DMS79 (cell line): ENCODE measurements around the gene NOTUM.

Source experiments
- DNase-seq: peaks from one replicate; lab custom pipeline; 2025; lab: John Stamatoyannopoulos, UW

Gene NOTUM

DNA sequence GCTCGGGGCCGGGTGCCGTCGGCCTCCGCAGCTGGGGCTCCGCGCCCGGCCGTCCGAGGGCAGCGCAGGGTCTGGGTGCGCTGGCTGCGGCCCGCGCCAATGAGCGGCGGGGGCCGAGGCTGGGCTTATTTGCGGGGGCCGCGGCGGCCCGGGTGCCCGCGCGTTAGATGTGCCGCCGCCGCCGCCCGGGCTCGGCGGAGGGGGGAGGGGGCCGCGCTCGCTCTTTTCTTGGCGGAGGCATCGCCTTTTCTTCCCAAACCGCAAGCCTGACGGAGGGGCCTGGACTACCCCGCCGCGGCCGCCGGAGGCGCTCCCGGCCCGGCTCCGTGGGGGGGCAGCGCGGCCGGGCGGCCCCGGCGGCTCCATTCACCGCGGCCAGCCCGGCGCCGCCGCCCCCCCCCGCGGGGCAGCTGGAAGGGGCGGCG is at the start of gene NOTUM:
TSS of gene NOTUM (minus strand) at position 101 of the 425 bp plus-strand sequence. CDS start 278 bp downstream, outside the sequence.
- no peak for DNase-seq

GRCh38 chr17:82009413-82009812 is 48.4 kb upstream of the NOTUM start:
- DNase-seq: no peak

- DNase-seq: no peak
Measured at GRCh38 chr17:82008941-82009405, 48.0 kb upstream of the NOTUM start.

GRCh38 chr17:82008258-82008940 is 47.4 kb upstream of the NOTUM start:
- DNase-seq: no peak

DNA sequence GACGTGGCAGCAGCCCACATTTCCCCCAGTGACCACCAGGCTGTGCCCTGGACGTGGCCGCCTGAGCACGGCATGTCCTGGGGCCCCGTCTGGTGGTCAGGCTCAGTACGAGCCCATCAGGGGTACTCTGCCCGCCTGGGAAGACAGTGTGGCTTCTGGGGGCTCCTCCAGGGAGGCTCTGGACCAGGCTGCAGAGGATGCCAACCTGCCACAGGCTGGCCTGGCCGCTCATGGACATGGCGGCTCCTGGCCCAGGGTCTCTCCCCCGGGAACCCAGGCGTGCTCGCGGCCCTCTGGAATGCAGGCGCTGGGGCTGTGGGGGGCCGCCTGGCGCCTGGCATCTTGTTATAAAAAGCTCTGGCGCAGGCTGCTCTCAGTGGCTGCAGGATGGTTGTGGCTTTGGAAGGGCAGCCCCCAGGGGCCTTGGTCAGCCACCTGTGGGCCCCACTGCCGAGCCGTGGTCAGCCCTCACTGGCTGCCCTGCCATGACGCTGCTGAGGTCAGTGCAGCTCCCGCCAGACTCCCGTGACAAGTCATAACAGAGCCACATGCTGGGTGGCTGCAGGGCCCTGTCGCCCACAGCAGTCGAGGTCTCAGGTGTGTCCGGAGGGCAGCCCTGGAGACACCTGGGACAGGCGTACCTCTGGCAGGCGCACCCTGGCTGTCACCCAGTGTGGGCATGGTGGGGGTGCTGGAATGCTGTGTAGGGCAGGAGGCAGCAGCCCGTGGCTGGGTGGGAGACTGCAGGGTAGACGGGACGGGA is 46.7 kb upstream of the NOTUM start:
- DNase-seq: no peak

- DNase-seq: no peak
Measured at GRCh38 chr17:82007228-82007494, 46.2 kb upstream of the NOTUM start.

DNA sequence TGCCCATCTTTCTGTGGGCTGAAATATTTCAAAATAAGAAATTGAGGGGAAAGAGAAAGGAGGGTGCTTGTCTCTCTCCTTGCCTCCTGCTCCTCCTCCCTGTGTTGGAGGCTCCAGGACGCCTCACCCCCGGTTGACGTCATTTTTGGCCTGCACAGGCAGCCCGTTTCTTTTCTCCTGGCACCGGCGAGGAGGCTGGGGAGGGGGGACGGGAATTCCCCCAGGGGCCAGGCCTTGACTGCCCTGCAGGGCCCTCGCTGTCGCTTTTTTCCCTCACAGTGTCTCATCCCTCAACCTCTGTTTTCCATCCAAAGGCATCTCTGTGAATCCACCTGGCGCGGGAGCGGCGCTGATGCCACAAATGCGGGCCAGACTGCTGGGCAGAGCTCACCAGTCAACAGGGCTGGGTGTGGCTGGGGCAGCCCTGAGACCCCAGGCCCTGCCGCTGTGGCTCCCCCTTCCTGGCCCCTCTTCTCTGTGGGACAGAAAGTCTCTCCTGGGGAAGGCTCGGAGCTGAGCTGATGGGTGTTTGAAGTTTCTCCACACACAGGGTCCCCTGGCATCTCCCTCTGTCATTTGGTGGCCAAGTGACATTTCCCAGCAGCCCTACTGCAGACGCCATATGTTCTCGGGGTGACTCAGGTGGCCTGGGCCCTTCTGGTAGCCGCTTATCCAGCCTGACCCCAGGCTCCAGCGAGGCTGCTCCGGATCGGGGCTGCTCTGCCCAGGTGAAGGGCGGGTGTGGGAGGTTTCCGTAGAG is 45.7 kb upstream of the NOTUM start:
- DNase-seq: no peak

- DNase-seq: no peak
Measured at GRCh38 chr17:82005701-82006348, 44.8 kb upstream of the NOTUM start.

DNA sequence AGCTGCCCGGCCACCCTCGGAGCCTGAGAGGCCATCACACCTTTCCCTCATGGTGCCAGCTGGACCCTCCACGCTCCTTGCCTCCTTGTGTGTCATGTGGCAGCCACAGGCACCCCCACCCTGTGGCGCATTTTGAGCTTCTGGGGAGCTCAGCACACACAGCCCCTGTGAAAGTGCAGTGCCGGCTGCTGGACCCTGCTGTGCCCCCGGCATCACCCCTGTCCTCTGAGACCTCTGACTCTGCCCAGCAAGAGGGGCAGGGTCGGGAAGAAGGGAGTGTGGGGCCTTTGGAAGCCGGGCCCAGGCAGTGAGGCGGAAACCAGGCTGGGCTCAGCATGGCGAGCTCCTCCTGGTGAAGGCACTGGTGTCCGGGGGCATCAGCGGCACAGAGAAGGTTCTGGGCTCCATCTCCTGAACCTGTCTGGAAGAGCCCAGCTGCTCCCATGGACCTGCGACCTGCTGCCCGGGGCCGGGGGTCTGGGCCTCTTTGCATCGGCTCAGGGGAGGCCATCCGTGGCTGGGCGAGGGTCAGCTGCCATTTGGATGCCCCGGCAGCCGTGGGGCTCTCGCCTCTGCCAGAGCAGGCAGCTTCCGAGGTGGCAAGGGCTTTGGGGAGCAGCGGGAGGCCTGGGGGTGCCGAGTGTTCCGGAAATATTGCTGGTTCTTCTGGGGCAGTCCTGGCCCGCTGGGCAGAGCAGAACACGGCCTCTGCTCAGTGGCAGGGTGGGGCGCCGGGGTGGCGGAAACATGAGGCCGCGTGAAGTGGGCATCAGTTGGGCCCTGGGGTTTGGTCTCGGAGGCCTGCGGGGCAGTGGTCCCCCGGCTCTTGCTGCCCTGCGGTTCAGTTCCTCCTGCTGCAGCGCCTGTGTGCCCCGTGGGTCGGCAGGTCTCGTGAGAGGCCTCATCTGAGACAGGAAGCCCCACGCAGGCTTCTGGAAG is 43.8 kb upstream of the NOTUM start:
- DNase-seq: no peak

DNA sequence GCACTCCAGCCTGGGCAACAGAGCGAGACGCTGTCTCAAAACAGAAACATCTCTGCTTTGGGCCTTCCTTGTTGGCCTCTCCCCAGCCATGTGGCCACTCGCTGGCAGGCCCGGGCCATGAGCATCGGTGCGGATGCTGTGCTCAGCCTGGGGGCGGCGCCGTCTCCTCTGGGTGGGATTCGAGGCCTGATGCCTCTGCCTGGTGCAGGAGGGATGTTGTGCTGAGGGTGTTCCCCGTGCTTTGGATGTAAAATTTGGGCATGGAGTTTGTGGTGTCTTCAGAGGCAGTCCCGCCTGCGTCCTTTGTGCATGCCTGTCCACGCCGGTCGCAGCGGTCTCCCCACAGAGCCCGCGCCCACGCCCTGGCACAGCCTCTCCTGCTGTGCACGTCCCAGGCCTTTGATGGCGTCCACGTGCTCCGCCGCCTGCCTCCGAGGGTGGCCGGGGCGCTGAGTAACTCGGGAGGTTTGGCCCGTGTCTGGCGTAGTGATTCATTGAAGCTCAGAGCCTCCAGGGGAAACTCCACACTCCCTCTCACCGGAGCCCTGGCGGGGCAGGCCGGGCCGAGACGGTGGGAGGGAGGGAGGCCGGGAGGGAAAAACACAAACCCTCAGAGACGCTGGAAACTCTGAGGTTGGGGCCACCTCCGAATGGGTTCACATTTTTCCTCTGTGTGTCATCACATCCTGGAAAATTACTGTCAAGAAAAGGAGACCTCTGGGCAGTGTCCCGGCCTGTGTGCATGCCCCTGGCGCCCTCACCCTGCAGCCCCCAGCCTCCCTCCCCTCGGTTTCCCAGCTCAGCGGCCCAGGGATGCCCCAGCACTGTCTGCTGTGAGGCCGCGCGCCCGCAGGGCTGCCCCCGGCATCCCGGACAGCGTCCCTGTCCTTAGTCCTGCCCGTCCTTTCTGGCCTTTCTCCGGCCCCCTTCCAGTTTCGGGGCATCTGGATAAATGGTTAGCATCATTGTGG is 42.7 kb upstream of the NOTUM start:
- DNase-seq: no peak

DNA sequence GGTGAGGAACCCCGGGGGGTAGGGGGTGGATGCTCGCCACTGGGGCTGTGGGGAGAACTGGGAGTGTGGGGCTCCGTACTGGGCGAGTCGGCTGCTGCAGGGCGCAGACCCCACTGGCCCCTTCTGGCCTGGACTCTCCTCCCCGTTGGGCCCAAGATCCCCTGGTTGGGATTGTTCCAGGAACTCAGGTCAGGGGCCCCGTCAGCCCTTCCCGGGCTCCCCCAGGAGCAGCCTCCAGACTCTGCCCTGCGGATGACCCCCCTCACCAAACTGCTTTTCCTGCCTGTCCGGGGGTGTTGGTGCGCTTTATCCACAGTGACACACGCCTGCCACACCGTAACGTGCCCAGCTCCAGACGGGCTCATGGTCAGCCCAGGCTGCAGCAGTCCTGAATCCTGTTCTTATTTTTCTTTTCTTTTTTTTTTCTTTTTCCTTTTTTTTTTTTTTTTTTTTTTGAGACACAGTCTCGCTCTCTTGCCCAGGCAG is 40.6 kb upstream of the NOTUM start:
- no peak for DNase-seq

DNA sequence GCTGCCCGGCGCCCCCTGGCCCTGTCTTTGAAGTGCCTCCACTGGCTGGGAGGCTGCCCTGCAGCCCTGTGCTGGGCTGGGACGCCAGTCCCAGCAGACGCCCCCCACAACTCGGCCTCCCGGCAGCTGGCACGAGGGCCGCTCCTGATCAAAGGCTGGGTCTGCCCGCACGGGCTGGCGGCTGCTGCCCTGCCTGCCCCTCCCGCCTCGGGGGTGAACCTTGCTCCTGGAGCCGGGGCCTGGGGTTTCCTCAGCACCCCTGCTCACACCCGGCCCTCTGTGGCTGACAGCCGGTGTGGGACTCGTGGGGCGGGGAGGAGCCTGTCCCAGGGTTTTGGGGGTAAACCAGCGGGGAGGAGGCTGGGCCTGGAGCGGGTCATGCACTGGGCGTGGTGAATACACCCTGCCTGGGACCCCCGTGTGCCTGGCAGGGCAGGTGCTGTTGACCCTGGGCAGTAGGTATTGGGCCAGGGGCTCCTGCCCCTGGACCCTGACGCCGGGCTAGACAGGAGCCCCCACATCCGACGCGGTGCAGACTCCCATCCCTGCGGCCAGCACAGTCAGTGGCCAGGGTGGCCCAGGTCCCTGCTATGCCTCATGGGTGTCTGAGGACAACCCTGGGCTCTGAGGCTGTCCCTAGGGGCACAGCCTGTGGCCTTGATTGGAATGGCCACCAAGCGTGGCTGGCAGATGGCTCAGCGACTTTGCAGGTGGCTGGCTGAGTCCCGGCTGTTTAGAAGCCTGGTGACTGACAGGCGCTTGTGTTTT is 40.0 kb upstream of the NOTUM start:
- no peak for DNase-seq

GRCh38 chr17:81999976-82000802 is 39.2 kb upstream of the NOTUM start:
- no peak for DNase-seq

DNA sequence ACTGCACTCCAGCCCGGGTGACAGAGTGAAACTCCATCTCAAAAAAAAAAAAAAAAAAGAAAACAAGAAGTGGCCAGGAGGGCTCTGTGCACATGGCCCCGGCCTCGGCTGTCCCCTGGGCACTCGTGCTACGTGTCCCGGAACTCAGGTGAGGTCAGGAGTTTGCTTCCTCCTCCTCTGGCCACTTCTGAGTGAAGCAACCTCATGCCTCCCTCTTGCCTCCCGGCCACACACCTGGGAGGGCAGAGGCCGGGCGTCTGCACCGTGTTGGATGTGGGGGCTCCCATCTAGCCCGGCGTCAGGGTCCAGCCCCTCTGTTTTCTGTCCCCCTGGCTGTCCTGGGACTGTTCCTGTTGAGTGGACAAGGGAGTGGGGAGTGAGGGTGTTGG is 38.6 kb upstream of the NOTUM start:
- DNase-seq: no peak

GRCh38 chr17:81998691-81999438 is 37.9 kb upstream of the NOTUM start:
- DNase-seq: no peak

DNA sequence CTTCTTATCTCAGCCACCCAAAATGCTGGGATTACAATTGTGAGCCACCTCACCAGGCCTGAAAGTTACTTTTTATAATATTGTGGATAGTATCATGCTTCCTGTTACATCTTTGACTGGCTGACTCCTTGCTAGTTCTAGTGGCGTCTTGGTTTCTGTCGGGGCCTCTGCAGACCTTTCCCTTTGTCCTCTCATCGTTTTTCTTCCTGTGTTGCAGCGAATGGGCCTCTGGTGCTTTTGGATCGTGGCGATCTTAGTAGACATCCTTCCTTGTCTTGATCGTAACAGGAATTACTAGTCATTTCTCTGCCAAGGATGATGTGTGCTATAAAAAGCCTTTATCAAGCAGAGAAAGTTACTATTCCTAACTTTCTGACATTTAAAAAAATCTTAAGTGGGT is 37.2 kb upstream of the NOTUM start:
- no peak for DNase-seq

- no peak for DNase-seq
Measured at GRCh38 chr17:81996757-81997441, 35.9 kb upstream of the NOTUM start.
